ENCODE data around the gene CEACAM16.

The CEACAM16 gene

DNA sequence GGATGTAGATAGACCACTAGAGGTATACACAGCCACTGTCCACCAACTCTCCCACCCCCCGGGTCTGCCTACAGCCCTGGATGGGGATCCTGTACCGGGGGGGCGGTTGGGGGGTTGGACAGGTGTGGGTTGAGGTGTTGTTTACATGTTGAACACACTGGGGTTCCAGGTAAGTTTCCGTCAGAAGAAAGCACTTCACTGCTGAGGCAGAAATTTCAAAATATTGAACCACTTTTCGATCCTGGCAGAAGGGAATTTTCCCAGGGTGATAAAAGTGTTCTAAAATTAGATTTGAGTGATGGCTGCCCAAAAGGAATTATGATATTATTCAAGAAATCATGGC, 6.6 kb upstream of the CEACAM16 start:
- DNase-seq (ENCODE audit: low read depth) = no peak
- H3K4me3 ChIP-seq (ENCODE audit: low read depth, low read length) = no peak overlapping the region
- TF ChIP-seq, protein P1, sequence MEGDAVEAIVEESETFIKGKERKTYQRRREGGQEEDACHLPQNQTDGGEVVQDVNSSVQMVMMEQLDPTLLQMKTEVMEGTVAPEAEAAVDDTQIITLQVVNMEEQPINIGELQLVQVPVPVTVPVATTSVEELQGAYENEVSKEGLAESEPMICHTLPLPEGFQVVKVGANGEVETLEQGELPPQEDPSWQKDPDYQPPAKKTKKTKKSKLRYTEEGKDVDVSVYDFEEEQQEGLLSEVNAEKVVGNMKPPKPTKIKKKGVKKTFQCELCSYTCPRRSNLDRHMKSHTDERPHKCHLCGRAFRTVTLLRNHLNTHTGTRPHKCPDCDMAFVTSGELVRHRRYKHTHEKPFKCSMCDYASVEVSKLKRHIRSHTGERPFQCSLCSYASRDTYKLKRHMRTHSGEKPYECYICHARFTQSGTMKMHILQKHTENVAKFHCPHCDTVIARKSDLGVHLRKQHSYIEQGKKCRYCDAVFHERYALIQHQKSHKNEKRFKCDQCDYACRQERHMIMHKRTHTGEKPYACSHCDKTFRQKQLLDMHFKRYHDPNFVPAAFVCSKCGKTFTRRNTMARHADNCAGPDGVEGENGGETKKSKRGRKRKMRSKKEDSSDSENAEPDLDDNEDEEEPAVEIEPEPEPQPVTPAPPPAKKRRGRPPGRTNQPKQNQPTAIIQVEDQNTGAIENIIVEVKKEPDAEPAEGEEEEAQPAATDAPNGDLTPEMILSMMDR (conservative IDR thresholded peaks at IDR 0.05; ENCODE audit: low read depth, low read length) = no peak

DNA sequence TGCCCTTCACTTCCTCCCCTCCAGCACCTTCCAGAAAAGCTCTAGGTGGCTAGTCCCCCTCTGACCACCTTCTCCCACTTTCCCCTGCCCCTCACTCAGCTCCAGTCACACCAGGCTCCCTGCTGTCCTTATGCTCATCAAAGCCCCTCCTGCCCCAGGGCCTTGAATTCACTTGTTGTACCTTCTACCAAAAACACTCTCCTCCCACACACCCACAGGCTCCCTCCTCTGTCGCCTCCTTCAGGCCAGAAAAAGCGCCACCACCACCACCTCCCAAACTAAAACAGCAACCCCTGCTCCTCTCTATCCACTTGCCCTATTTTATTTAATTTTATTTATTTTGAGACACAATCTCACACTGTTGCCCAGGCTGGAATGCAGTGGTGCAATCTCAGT, 4.8 kb upstream of the CEACAM16 start:
- DNase-seq (ENCODE audit: low read depth) = no peak
- TF ChIP-seq, protein P1 (conservative IDR thresholded peaks at IDR 0.05; ENCODE audit: low read depth, low read length) = peak; percentile 49
- H3K4me3 ChIP-seq (ENCODE audit: low read depth, low read length) = no peak overlapping the region

DNA sequence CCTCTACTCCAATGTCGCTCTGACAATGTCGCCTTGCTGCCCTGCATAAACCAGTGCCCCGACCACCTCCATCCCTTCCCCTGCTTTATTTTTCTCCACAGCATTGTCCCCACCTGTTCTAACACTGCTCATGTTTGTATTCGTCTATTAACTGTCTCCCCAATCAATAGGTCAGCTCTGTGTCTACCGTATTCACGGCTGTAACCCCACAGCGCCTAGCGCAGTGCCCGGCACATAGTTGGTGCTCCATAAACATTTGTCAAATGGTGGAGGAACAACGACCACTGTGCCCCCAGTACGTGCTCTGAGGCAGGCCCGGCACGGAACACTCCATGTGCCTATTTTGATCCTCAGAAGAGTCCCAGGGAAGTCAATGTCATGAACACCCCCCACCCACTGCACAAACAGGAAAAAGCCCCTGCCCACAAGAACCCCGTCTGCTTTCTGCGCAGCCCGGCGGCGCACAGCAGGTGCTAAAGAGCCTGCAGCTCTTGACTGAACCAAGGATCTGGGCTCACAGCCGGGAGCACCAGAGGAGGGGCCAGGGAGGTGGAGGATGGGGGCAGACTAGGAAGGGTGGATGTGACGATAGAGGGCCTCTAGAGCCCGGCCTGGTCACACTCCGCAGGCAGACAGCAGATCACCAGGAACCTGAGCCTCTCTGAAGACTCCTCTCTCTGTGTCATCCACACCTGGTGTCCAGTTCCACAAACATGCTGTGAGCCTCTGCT, 1.8 kb upstream of the CEACAM16 start:
- TF ChIP-seq, protein P1 (conservative IDR thresholded peaks at IDR 0.05; ENCODE audit: low read depth, low read length) = no peak
- DNase-seq (ENCODE audit: low read depth) = peak; percentile 8
- no peak overlapping the region for H3K4me3 ChIP-seq (ENCODE audit: low read depth, low read length)

DNA sequence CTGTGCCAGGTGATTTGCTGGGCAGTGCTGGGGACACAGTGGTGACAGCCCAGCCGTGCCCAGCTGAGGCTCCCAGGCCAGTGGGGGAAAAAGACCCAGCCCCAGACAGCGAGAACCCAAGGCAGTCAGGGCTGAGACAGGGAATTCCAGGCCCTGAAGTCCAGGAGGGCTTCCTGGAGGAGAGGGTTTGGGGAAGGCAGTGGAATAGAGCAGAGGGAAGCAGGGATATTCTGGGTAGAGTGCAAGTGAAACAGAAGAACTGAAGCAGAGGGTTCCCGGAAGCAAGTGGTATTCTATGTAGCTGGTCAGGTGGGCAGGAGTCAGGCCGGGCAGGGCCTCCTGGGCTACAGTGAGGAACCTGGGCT, 1.3 kb upstream of the CEACAM16 start:
- H3K4me3 ChIP-seq (ENCODE audit: low read depth, low read length) = no peak overlapping the region
- no peak for DNase-seq (ENCODE audit: low read depth)
- TF ChIP-seq, protein P1 (conservative IDR thresholded peaks at IDR 0.05; ENCODE audit: low read depth, low read length) = no peak

DNA sequence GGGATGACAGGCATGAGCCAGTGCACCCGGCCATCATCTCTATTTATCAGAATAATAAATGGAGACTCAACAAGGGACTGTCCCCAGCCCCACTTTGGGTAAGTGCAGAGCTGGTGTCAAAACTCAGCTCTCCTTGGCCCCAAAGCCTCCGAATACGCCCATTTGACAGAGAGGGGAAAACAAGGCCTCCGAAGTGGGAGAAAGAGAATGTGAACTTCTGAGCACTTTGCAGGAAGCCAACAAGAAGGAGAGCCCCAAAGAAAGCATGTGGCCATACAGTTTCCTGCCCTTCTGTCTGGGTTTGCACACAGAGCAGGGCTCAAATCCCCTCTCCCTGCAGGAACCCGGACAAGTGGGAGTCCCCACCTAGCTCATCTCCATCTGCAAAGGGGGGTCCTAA, 1.6 kb downstream of the CEACAM16 start:
- H3K4me3 ChIP-seq (ENCODE audit: low read depth, low read length) = no peak overlapping the region
- TF ChIP-seq, protein P1 (conservative IDR thresholded peaks at IDR 0.05; ENCODE audit: low read depth, low read length) = no peak

DNA sequence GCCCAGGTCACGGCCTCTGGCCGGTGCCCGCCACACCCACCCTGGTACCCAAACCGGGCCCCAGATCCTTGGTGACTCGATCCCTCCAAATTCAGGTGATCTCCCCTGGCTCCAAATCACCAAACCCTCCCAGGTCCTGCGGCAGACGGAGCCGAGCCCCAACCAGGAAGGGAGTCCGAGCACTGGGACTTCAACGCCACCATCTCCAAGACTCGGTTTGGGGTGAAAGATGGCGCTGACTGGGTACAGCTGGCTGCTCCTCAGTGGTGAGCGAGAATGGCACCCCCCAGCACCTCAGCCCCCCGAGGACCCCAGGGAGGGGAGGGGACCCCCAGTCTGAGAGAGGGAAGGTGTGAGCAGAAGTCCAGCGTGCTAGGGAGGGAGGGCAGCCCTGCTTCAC, 2.3 kb downstream of the CEACAM16 start:
- no peak overlapping the region for H3K4me3 ChIP-seq (ENCODE audit: low read depth, low read length)
- no peak for DNase-seq (ENCODE audit: low read depth)
- TF ChIP-seq, protein P1 (conservative IDR thresholded peaks at IDR 0.05; ENCODE audit: low read depth, low read length) = no peak

More for the DNA sequence above, 1.6 kb downstream of the CEACAM16 start:
- no peak for DNase-seq (ENCODE audit: low read depth)

DNA sequence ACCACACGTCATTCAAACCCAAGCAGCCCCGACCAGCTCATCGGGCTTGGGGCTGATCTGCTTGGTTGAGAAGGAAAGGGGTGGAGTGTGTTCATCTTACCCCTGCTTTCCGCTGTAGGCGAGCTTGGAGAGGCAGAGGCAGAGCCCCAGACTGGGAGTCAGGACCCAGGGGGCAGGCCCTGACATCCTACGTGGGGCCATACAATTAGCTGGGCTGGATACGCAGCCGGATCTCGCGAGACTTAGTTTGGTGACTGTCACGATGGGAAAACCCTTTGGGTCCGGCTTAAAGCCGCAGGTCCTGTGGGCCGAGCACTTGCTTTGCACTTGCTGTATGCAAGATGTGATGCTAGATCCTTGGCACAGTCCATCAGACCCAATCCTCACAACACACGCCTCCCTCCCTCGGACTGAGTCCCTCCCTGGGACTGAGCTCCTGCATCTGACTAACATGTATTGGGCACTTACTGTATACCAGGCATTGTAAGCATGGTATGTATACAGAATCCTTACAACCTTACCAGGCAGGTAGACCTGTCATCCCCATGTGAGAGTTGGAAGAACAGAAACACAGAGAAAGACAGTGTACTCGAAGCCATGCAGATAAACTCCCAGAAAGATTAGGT, 3.7 kb downstream of the CEACAM16 start:
- no peak overlapping the region for H3K4me3 ChIP-seq (ENCODE audit: low read depth, low read length)
- TF ChIP-seq, protein P1 (conservative IDR thresholded peaks at IDR 0.05; ENCODE audit: low read depth, low read length) = no peak
- no peak for DNase-seq (ENCODE audit: low read depth)

Measured in choroid plexus epithelial cell (primary cell).